ENCODE data around the gene PRCP.

The PRCP gene

GRCh38 chr11:82909015-82909640, 8.9 kb upstream of the PRCP start:
- no peaks in the 10 kb centered on the region for H3K36me3 ChIP-seq (ENCODE audit: control insufficient read depth, insufficient read depth, low read length)
- H3K27me3 ChIP-seq (replicated peaks; ENCODE audit: control insufficient read depth, insufficient read depth, low read length): no peaks in the 10 kb centered on the region
- no peak overlapping the region for H3K4me3 ChIP-seq (replicated peaks; ENCODE audit: low read depth, low read length)
- TF ChIP-seq CTCF (IDR thresholded peaks at IDR 0.05; ENCODE audit: insufficient read depth, low read length, poor library complexity, severe bottlenecking): no peak
- no peak for DNase-seq (ENCODE audit: extremely low read depth, insufficient read length)

GRCh38 chr11:82908311-82908710, 8.1 kb upstream of the PRCP start:
- TF ChIP-seq CTCF (IDR thresholded peaks at IDR 0.05; ENCODE audit: insufficient read depth, low read length, poor library complexity, severe bottlenecking): no peak
- DNase-seq (ENCODE audit: extremely low read depth, insufficient read length): no peak
- Histone ChIP-seq H3K36me3 (ENCODE audit: control insufficient read depth, insufficient read depth, low read length) (no peaks in the 10 kb centered on the region), H3K4me3 (replicated peaks; ENCODE audit: low read depth, low read length) (no peak overlapping the region), H3K27me3 (replicated peaks; ENCODE audit: control insufficient read depth, insufficient read depth, low read length) (no peaks in the 10 kb centered on the region)

- no peak for DNase-seq (ENCODE audit: extremely low read depth, insufficient read length)
- TF ChIP-seq CTCF (IDR thresholded peaks at IDR 0.05; ENCODE audit: insufficient read depth, low read length, poor library complexity, severe bottlenecking): no peak
- no peaks in the 10 kb centered on the region for H3K36me3 ChIP-seq (ENCODE audit: control insufficient read depth, insufficient read depth, low read length)
- H3K4me3 ChIP-seq (replicated peaks; ENCODE audit: low read depth, low read length): no peak overlapping the region
- no peaks in the 10 kb centered on the region for H3K27me3 ChIP-seq (replicated peaks; ENCODE audit: control insufficient read depth, insufficient read depth, low read length)
Observed at GRCh38 chr11:82907371-82907770, 7.1 kb upstream of the PRCP start.

- H3K27me3 ChIP-seq (replicated peaks; ENCODE audit: control insufficient read depth, insufficient read depth, low read length): no peaks in the 10 kb centered on the region
- no peak for TF ChIP-seq CTCF (IDR thresholded peaks at IDR 0.05; ENCODE audit: insufficient read depth, low read length, poor library complexity, severe bottlenecking)
- H3K36me3 ChIP-seq (ENCODE audit: control insufficient read depth, insufficient read depth, low read length): no peaks in the 10 kb centered on the region
- no peak overlapping the region for H3K4me3 ChIP-seq (replicated peaks; ENCODE audit: low read depth, low read length)
- no peak for DNase-seq (ENCODE audit: extremely low read depth, insufficient read length)
Observed at GRCh38 chr11:82906931-82907330, 6.7 kb upstream of the PRCP start.

GRCh38 chr11:82906236-82906635, 6.0 kb upstream of the PRCP start:
- Histone ChIP-seq H3K4me3 (replicated peaks; ENCODE audit: low read depth, low read length) (no peak overlapping the region), H3K27me3 (replicated peaks; ENCODE audit: control insufficient read depth, insufficient read depth, low read length) (no peaks in the 10 kb centered on the region), H3K36me3 (ENCODE audit: control insufficient read depth, insufficient read depth, low read length) (no peaks in the 10 kb centered on the region)
- DNase-seq (ENCODE audit: extremely low read depth, insufficient read length): no peak
- peak; percentile 33 for TF ChIP-seq CTCF (IDR thresholded peaks at IDR 0.05; ENCODE audit: insufficient read depth, low read length, poor library complexity, severe bottlenecking)
